Cardiac fibroblast (primary cell): ENCODE results near the gene SLC6A11.

Experiments
- DNase-seq, 2 donors: peaks; one replicate each; pipeline versions ENCODE4 v3.0.0 to v3.0.0-alpha.2; 2010; ENCODE audit warnings: low read depth in 2 of 2
- H3K4me3 ChIP-seq, 2 donors: replicated peaks in 1 of 2; 1 replicate in 1 of 2; 2 replicates in 1 of 2; pipeline ENCODE4 v1.5.1; 2011; ENCODE audit warnings: low read depth in 2 of 2, low read length in 2 of 2, mild to moderate bottlenecking in 2 of 2, moderate library complexity in 1 of 2
- TF ChIP-seq, protein P1 (sequence below): IDR thresholded peaks from one replicate; pipeline ENCODE4 v1.5.1; 2011; ENCODE audit warnings: low read depth, mild to moderate bottlenecking, low read length, inconsistent platforms

Gene SLC6A11

DNA sequence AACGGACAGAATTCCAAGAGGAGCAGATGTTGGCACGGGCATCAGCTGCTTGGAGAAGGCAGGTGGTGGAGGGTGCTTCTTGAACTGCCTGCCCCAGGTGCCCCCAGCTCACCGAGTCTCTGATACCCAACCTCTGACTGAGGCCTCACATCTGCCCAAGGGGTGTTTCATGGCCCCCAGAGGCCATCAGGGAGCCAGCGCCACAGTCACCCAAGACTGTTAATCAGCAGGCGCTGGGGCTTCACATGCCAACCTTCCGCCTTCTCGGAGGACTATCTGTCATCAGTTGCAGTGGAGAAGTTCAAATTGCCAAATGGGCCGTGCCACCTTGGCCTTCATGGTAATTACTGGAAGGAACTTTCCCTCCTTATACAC is 114.6 kb downstream of the SLC6A11 start:
- TF ChIP-seq, protein P1, sequence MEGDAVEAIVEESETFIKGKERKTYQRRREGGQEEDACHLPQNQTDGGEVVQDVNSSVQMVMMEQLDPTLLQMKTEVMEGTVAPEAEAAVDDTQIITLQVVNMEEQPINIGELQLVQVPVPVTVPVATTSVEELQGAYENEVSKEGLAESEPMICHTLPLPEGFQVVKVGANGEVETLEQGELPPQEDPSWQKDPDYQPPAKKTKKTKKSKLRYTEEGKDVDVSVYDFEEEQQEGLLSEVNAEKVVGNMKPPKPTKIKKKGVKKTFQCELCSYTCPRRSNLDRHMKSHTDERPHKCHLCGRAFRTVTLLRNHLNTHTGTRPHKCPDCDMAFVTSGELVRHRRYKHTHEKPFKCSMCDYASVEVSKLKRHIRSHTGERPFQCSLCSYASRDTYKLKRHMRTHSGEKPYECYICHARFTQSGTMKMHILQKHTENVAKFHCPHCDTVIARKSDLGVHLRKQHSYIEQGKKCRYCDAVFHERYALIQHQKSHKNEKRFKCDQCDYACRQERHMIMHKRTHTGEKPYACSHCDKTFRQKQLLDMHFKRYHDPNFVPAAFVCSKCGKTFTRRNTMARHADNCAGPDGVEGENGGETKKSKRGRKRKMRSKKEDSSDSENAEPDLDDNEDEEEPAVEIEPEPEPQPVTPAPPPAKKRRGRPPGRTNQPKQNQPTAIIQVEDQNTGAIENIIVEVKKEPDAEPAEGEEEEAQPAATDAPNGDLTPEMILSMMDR: no peak
- no peak for DNase-seq
- no peak overlapping the region for H3K4me3 ChIP-seq

DNA sequence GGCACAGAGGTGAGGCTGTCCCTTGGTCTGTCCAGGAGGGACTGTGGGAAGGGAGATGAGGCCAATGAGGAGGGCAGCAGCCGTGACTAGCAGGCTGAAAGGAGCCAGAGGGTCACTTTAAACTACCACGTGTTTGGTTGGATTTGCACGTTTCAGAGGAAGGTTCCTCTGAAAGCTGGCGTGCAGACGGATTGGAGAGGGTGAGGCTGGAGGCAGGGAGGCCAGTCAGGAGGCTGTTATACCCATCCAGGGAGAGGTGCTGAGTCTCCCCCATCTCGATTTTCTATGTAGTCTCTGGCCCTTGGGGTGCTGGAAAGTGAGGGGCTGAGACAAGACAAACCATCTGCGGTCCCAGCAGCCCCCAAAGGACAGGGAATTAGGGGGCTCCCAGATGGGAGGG is 116.6 kb downstream of the SLC6A11 start:
- DNase-seq: no peak
- TF ChIP-seq, protein P1: no peak
- no peak overlapping the region for H3K4me3 ChIP-seq

DNA sequence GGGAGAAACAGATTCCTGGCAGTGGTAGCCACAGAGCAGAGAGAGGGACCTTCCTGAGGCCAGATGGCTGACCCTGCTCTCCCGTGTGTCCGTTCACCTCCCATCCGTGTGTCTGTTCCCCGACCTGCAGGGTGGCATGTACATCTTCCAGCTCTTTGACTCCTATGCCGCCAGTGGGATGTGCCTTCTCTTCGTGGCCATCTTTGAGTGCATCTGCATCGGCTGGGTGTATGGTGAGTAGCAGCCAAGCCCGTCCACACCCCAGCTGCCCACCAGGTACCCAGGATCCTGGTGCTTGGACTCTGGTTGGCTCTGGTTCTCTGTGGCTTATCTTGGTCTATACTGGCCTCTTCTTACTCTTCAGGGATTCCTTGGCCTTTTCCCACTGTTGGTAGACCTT is 117.0 kb downstream of the SLC6A11 start:
- TF ChIP-seq, protein P1: no peak
- no peak overlapping the region for H3K4me3 ChIP-seq
- DNase-seq: no peak

DNA sequence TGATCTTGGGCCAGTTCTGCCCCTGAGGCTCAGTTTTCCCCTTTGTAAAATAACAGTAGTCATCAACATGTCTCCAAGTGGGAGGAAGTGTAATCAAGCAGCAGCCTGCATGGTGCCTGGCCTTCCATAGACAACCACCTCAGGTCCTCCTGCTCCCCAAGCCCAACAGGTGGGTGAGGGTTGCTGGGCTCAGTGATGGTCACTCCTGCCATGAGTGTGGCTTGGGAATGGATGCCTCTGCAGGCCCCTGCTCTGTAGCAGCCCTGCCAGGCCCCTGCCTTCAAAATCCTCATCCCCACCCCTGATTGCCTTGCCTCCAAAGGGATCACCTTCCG is 117.4 kb downstream of the SLC6A11 start:
- H3K4me3 ChIP-seq: no peak overlapping the region
- DNase-seq: no peak
- TF ChIP-seq, protein P1: no peak

DNA sequence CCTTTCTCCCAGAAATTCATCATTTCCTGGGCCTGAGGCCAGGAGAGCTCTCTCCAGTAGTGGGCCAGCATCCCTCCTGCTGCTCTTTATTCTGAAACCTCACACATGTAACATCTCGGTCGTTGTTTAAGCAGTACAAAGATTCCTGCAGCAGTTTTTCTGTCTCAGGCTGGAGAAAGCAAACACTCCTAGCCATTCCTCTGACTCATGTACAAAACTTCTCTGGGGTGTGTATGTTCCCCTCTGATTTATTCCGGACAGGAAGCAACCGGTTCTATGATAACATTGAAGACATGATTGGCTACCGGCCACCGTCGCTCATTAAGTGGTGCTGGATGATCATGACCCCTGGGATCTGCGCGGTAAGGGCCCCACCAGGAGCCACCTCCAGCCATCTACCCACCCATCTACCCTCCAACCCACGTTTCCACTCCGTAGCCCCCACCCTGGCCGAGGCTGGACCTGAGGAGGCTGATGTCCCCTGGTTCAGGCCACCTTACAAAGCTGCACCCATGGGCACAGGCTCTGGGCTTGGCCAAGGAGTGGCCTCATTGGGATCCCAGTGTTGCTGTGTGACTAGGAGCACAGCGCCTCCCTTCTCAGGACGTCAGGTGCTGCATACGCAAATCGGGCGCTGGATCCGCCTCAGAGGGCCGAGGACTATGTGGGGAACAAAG is 117.9 kb downstream of the SLC6A11 start:
- peak; percentile 71 to 75 for DNase-seq
- no peak overlapping the region for H3K4me3 ChIP-seq
- TF ChIP-seq, protein P1: no peak

DNA sequence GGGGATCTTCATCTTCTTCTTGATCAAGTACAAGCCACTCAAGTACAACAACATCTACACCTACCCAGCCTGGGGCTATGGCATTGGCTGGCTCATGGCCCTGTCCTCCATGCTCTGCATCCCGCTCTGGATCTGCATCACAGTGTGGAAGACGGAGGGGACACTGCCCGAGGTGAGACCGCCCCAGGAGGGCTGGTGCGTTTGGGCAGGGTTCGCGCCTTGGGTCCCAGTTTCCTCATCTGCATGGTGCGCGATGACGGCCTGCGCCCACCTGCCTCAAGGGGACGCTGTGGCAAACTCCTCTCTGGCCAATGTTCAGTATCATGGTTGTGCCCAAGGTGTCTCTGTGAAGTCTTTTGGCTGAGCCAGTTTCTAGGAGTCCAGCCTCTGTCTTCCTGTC is 119.0 kb downstream of the SLC6A11 start:
- no peak overlapping the region for H3K4me3 ChIP-seq
- DNase-seq: no peak
- TF ChIP-seq, protein P1: no peak
